Gastrocnemius medialis (tissue), 4 donors: ENCODE measurements around the gene TAMALIN. TPM values are rescaled to one million over a fixed set of nuclear protein-coding genes. Genes with fewer than 3 reads are reported as not detected.

Experiments
- ATAC-seq, 2 donors: fragments of 150-250 bp; one replicate each; pipeline ENCODE4 v1.9.1; 2016
- DNase-seq, 2 donors: peaks; one replicate each; pipeline ENCODE4 v3.0.0-alpha.2; 2019
- H3K27ac ChIP-seq, 4 donors: fragments of 200-600 bp; sonication (generic); 1 replicate in 1 of 4; 2 replicates in 3 of 4; pipeline ENCODE4 v1.5.1; 2016 to 2018; ENCODE audit warnings: mild to moderate bottlenecking in 2 of 4, moderate library complexity in 1 of 4
- H3K27me3 ChIP-seq, 3 donors: fragments of 200-600 bp; sonication (generic) in 2 of 3; 1 replicate in 1 of 3; 2 replicates in 2 of 3; pipeline versions ENCODE4 v1.5.1 to v1.6.0; 2016 to 2019; ENCODE audit warnings: mild to moderate bottlenecking in 1 of 3, moderate library complexity in 1 of 3
- H3K36me3 ChIP-seq, 2 donors: fragments of 200-600 bp; sonication (generic) in 1 of 2; one replicate each; pipeline ENCODE4 v1.5.1; 2017 to 2018
- H3K4me1 ChIP-seq, 2 donors: fragments of 200-600 bp; sonication (generic) in 1 of 2; one replicate each; pipeline ENCODE4 v1.5.1; 2016 to 2017; ENCODE audit warnings: mild to moderate bottlenecking in 2 of 2
- H3K4me3 ChIP-seq, 4 donors: fragments of 200-600 bp; sonication (generic) in 3 of 4; 1 replicate in 1 of 4; 2 replicates in 3 of 4; pipeline ENCODE4 v1.5.1; 2016 to 2019; ENCODE audit warnings: mild to moderate bottlenecking in 2 of 4
- H3K9me3 ChIP-seq, 3 donors: fragments of 200-600 bp; sonication (generic) in 2 of 3; 1 replicate in 1 of 3; 2 replicates in 2 of 3; pipeline ENCODE4 v1.5.1; 2016 to 2019
- CTCF ChIP-seq, 5 experiments: fragments of 450-650 bp in 3 of 5; fragments of 200-600 bp in 2 of 5; sonication (generic) in 2 of 5; IDR thresholded peaks in 4 of 5; conservative IDR thresholded peaks in 1 of 5; 1 replicate in 4 of 5; 2 replicates in 1 of 5; pipeline ENCODE4 v1.5.1; 2016 to 2019; ENCODE audit warnings: antibody characterized with exemption in 5 of 5, mild to moderate bottlenecking in 3 of 5, moderate library complexity in 3 of 5
- POLR2A ChIP-seq, 2 donors: fragments of 450-650 bp; IDR thresholded peaks; one replicate each; pipeline ENCODE4 v1.6.1; 2017; ENCODE audit warnings: antibody characterized with exemption in 2 of 2, mild to moderate bottlenecking in 2 of 2, moderate library complexity in 2 of 2
- in situ Hi-C, 4 donors: fragments of 200-750 bp; cut with MboI; loops; one replicate each; pipeline versions ENCODE4 v1.15.0 to v1.8.0; 2017; ENCODE audit warnings: low sequenced_read_pairs in 4 of 4
- intact Hi-C: fragments of 100-400 bp; cut with DNase I; formaldehyde crosslinking; loops from one replicate; pipeline ENCODE4 v1.15.1; 2023; ENCODE audit warnings: low total_unique reads
- total RNA-seq, 4 donors: library from RNA; depleted of rRNA; stranded (reverse); fragments of >200 nt; gene quantifications; one replicate each; pipeline versions ENCODE4 v1.1.0 to v1.2.3, GENCODE V29; 2016

Gene TAMALIN
- total RNA-seq, 4 donors from 2014 or later: 9.3 to 14.9 (median 11.8) TPM

DNA sequence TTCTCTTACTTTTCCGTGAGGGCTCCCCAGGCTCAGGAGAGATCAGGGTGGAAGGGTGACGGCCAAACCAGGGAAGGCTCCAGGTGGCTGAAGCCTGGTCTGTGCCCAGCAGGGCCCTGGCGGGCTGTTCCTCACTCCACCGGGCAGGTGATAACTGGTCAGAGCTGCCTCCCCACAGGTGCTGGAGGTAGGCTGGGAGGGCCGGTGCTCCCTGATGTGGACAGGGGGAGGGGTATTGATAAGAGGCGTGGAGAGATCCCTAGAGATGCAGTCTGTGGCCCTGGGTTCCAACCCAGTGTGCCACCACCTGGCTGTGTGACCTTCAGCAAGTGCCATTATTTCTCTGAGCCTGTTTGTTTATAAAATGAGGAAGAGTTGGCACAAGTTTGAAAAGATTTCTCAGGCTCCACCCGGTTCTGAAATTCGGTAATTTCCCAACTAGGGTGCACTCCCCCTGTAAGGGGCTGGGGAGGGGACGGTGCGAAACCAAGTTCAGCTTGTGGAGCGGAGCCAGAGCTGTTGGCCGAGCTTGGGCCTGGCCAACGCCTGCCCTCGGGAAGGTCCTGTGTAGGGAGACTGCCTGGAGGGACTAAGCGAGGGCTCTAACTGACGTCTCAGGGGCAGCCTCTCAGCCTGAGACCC, 43.5 kb downstream of the TAMALIN start:
- Histone ChIP-seq H3K36me3 (peaks cover 0 to 12% of the 10 kb centered on the region in 2 donors), H3K9me3 (no peaks in the 10 kb centered on the region), H3K4me3 (peak overlapping the region; percentile 50 to 81 (median 68)), H3K27ac (peak overlapping the region; percentile 90 to 98 (median 94)), H3K27me3 (no peaks in the 10 kb centered on the region), H3K4me1 (peaks cover 48 to 53% of the 10 kb centered on the region in 2 donors)
- DNase-seq (no peak), ATAC-seq (peak; percentile 21 to 30)
- in situ Hi-C loops: no loop called here
- TF ChIP-seq CTCF (IDR thresholded peaks at IDR 0.05 in 4 of 5, conservative IDR thresholded peaks at IDR 0.05 in 1 of 5) (peak in 1 of 5 experiments; percentile 7), POLR2A (IDR thresholded peaks at IDR 0.05) (no peak)
- intact Hi-C loops: no loop called here

GRCh38 chr12:52050758-52051541, 44.2 kb downstream of the TAMALIN start, which contains the start of gene NR4A1:
NR4A1 (plus strand) TSS chr12:52051442; CDS start chr12:52054329, 2,887 bp downstream.
- H3K4me3 ChIP-seq: peak within 1 kb of the TSS; percentile 50 to 81 (median 68)
- TF ChIP-seq POLR2A (IDR thresholded peaks at IDR 0.05): peak; percentile 94 to 98
- TF ChIP-seq CTCF (IDR thresholded peaks at IDR 0.05 in 4 of 5, conservative IDR thresholded peaks at IDR 0.05 in 1 of 5): peak in 2 of 5 experiments; percentile 3 to 41
- H3K4me1 ChIP-seq: peaks cover 41 to 47% of the 10 kb centered on the region in 2 donors
- H3K27ac ChIP-seq: peak within 1 kb of the TSS; percentile 90 to 98 (median 94)
- intact Hi-C loops: loop anchor here (1.0 kb wide), 2 partner anchors 18 to 26 kb away; no protein-coding TSS in a partner anchor
- in situ Hi-C loops: no loop called here
- DNase-seq: peak; percentile 97 to 98
- peak; percentile 71 to 72 for ATAC-seq
- no peaks in the 10 kb centered on the region for H3K9me3 ChIP-seq
- H3K27me3 ChIP-seq: no peaks in the 10 kb centered on the region
- H3K36me3 ChIP-seq: peaks cover 0 to 19% of the 10 kb centered on the region in 2 donors

GRCh38 chr12:52052468-52053186, 45.9 kb downstream of the TAMALIN start:
- peak overlapping the region; percentile 90 to 98 (median 94) for H3K27ac ChIP-seq
- ATAC-seq (no peak), DNase-seq (no peak)
- H3K27me3 ChIP-seq: no peaks in the 10 kb centered on the region
- H3K36me3 ChIP-seq: peaks cover 0 to 35% of the 10 kb centered on the region in 2 donors
- H3K4me1 ChIP-seq: peaks cover 25 to 32% of the 10 kb centered on the region in 2 donors
- H3K9me3 ChIP-seq: no peaks in the 10 kb centered on the region
- H3K4me3 ChIP-seq: peak overlapping the region; percentile 50 to 81 (median 68)
- peak in 1 of 2 donors; percentile 4 for TF ChIP-seq POLR2A (IDR thresholded peaks at IDR 0.05)
- no peak for TF ChIP-seq CTCF (IDR thresholded peaks at IDR 0.05 in 4 of 5, conservative IDR thresholded peaks at IDR 0.05 in 1 of 5)
- in situ Hi-C loops: no loop called here
- intact Hi-C loops: no loop called here

- Histone ChIP-seq H3K27ac (peak overlapping the region; percentile 90 to 98 (median 94)), H3K4me1 (peaks cover 22 to 31% of the 10 kb centered on the region in 2 donors), H3K4me3 (peak overlapping the region in 3 of 4 donors; percentile 50 to 81 (median 66)), H3K27me3 (no peaks in the 10 kb centered on the region), H3K36me3 (peaks cover 0 to 45% of the 10 kb centered on the region in 2 donors), H3K9me3 (no peaks in the 10 kb centered on the region)
- DNase-seq (peak in 1 of 2 donors; percentile 20), ATAC-seq (no peak)
- no peak for TF ChIP-seq POLR2A (IDR thresholded peaks at IDR 0.05)
- TF ChIP-seq CTCF (IDR thresholded peaks at IDR 0.05 in 4 of 5, conservative IDR thresholded peaks at IDR 0.05 in 1 of 5): no peak
- intact Hi-C loops (no loop called here), in situ Hi-C loops (no loop called here)
Measured at GRCh38 chr12:52053536-52054209, 46.9 kb downstream of the TAMALIN start.
